Measurements from ENCODE around the gene ACAA1.
"Not testable (repeated sequence)": the region's sequence is repeated elsewhere in the genome, so short reads cannot be mapped to it uniquely, and the experiment has no call there.

The ACAA1 gene

DNA sequence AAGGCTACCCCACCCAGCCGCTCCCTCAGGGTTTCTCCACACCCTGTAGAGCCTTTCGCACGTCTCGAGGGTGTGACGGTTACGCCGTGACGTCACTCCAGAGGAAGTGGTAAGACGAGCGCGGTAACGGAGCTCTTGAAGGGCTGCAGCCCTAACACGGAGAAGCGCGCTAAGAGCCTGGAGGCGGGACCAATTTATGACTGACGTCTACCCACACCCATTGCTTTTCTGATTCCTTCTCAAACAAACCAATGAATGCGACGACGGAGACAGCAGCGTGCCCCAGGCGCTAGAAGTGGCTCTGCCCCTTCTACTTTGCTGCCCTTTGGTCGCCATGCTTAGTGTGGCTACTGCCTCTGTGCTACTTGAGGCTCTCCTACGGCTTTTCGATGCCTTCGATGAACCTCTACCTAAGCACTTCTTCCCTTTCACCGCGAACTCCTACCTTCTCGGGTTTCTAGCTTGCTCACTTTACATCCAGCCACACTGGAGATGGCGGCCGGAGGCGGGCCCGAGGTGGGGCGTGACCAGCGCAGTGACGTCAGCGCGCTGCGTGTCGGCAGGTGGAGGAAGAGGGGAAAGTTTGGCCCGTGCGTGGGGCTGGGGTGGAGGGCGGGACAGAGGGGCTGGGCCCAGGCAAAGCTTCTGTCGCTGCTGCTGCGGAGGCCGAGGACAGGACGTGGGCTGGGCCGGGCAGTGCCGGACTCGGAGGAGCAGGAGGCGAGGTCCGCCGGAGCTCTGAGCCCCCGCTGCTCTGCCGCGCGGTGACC is 28.2 kb upstream of the ACAA1 start, which contains the start of gene OXSR1:
TSS of gene OXSR1 (plus strand) at position 586 of the 770 bp plus-strand sequence. CDS start 340 bp downstream, outside the sequence.
- Histone ChIP-seq H3K9me3 (ENCODE audit: control insufficient read depth, insufficient read depth, low read depth, low read length) (no peaks in the 10 kb centered on the region), H3K27ac (ENCODE audit: low read depth, low read length) (peak within 1 kb of the TSS; percentile 93), H3K4me3 (ENCODE audit: low read depth, low read length) (peak within 1 kb of the TSS; percentile 72), H3K36me3 (ENCODE audit: control insufficient read depth, insufficient read depth, low read length) (no peaks in the 10 kb centered on the region), H3K9ac (ENCODE audit: low read length) (peak within 1 kb of the TSS; percentile 91), H3K4me1 (ENCODE audit: control insufficient read depth, insufficient read depth, low read length) (peaks cover 7% of the 10 kb centered on the region; the same call in 1 of the 2 replicates), H3K27me3 (ENCODE audit: control insufficient read depth, insufficient read depth, low read length) (no peaks in the 10 kb centered on the region)

DNA sequence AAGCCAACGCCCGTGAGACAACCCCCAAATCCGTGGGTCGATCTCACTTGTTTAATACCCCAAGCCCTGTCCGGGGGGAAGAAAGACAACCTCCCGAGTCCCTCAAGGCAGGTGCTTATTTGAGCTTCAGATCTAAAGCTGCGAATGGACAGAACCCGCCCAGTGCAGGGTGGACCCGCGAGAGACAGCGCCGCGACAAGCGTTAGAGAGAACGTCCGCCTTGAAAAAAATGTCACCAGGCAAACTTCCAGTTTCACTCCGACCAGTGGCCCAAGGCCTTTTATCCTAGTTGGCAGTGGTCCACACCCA is 27.7 kb upstream of the ACAA1 start:
- H3K9ac ChIP-seq (ENCODE audit: low read length) = peak overlapping the region; percentile 91
- H3K36me3 ChIP-seq (ENCODE audit: control insufficient read depth, insufficient read depth, low read length) = no peaks in the 10 kb centered on the region
- H3K4me1 ChIP-seq (ENCODE audit: control insufficient read depth, insufficient read depth, low read length) = peaks cover 7% of the 10 kb centered on the region; the same call in 1 of the 2 replicates
- H3K27ac ChIP-seq (ENCODE audit: low read depth, low read length) = no peak overlapping the region; the same call in 1 of the 2 replicates
- no peaks in the 10 kb centered on the region for H3K27me3 ChIP-seq (ENCODE audit: control insufficient read depth, insufficient read depth, low read length)
- no peaks in the 10 kb centered on the region for H3K9me3 ChIP-seq (ENCODE audit: control insufficient read depth, insufficient read depth, low read depth, low read length)
- H3K4me3 ChIP-seq (ENCODE audit: low read depth, low read length) = peak overlapping the region; percentile 72

DNA sequence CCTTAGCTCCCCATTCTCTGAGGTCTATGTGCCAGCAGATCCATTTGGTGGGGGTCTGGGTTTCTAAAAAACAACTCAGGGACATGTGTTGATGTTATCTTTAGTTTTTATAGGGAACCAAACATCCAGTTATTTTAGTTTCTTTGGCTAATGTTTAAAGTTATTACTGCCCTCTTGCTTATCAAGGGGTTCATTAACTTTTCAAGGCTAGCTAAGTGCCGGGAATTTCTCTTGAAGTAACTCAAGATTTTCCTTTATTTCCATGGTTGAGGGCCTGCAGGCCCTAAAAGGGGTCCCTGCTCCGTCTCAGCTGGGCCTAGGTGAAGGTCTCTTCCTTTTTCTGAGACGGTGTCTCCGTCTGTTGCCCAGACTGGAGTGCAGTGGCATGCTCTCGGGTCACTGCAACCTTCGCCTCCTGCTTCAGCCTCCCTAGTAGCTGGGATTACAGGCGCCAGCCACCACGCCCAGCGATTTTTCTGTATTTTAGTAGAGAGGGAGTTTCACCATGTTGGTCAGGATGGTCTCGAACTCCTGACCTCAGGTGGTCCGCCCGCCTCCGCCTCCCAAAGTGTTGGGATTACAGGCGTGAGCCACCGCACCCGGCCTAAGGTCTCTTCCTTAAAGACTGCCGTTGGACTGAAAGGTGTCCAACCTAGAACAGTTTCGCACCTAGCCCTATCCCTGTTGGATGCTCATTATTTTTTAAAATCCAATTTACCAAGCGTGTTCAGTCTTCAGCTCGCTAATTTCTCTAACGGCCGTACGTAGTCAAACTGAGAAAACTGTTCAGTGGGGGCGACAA is 27.1 kb upstream of the ACAA1 start:
- no peak overlapping the region; the same call in 1 of the 2 replicates for H3K27ac ChIP-seq (ENCODE audit: low read depth, low read length)

DNA sequence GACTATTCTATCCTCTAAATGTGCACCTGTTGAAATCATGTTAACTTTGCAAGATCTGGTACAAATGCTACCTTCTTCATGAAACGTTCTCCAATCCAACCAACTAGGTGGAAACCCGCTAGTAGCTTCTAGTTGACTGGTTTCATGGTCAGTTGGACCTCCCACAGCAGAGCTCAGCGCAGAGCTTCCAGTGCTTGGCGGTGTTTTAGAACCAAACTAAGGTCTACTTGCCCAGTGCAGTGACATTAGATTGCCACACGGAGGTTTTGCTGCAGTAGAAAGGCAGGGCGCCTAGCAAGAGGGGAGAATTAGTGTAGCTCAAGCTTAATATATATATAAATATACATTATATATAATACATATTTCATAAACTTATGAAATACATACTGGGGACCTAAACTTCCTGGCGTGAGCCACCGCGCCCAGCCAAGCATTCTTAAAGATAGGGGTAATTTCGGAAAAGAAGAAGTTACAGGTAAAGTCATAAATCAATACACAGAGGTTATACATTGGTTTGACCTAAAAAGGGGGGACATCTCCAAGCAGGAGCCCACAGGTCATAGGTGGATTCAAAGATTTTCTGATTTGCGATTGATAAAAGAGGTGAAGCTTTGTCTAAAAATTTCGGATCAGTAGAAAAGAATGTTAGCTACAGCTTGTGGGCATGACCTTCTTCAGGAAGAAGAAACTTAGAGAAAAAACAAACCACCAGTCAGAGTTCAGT is 26.4 kb upstream of the ACAA1 start:
- H3K27me3 ChIP-seq (ENCODE audit: control insufficient read depth, insufficient read depth, low read length) = no peaks in the 10 kb centered on the region
- no peak overlapping the region for H3K27ac ChIP-seq (ENCODE audit: low read depth, low read length)
- H3K9ac ChIP-seq (ENCODE audit: low read length) = no peak overlapping the region
- no peaks in the 10 kb centered on the region for H3K36me3 ChIP-seq (ENCODE audit: control insufficient read depth, insufficient read depth, low read length)
- H3K4me1 ChIP-seq (ENCODE audit: control insufficient read depth, insufficient read depth, low read length) = peaks cover 7% of the 10 kb centered on the region; the same call in 1 of the 2 replicates
- H3K9me3 ChIP-seq (ENCODE audit: control insufficient read depth, insufficient read depth, low read depth, low read length) = no peaks in the 10 kb centered on the region
- H3K4me3 ChIP-seq (ENCODE audit: low read depth, low read length) = no peak overlapping the region

More for the DNA sequence above, 27.1 kb upstream of the ACAA1 start:
- no peaks in the 10 kb centered on the region for H3K36me3 ChIP-seq (ENCODE audit: control insufficient read depth, insufficient read depth, low read length)
- peak overlapping the region; percentile 91 for H3K9ac ChIP-seq (ENCODE audit: low read length)
- H3K4me1 ChIP-seq (ENCODE audit: control insufficient read depth, insufficient read depth, low read length) = peaks cover 7% of the 10 kb centered on the region; the same call in 1 of the 2 replicates
- H3K27me3 ChIP-seq (ENCODE audit: control insufficient read depth, insufficient read depth, low read length) = no peaks in the 10 kb centered on the region
- no peaks in the 10 kb centered on the region for H3K9me3 ChIP-seq (ENCODE audit: control insufficient read depth, insufficient read depth, low read depth, low read length)
- H3K4me3 ChIP-seq (ENCODE audit: low read depth, low read length) = peak overlapping the region; percentile 72

DNA sequence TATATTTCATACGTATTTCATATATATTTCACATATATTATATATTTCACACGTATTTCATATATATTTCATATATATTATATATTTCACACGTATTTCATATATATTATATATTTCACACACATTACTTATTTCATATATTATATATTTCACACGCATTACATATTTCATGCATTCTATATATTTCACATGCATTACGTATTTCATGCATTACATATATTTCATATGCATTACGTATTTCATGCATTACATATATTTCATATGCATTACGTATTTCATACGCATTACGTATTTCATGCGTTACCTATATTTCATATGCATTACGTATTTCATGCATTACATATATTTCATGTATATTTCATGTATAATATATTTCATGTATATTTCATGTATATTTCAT is 23.8 kb upstream of the ACAA1 start:
- not testable (repeated sequence) for H3K4me3 ChIP-seq (ENCODE audit: low read depth, low read length); H3K9ac ChIP-seq (ENCODE audit: low read length); H3K9me3 ChIP-seq (ENCODE audit: control insufficient read depth, insufficient read depth, low read depth, low read length); H3K27ac ChIP-seq (ENCODE audit: low read depth, low read length); H3K27me3 ChIP-seq (ENCODE audit: control insufficient read depth, insufficient read depth, low read length); H3K4me1 ChIP-seq (ENCODE audit: control insufficient read depth, insufficient read depth, low read length); H3K36me3 ChIP-seq (ENCODE audit: control insufficient read depth, insufficient read depth, low read length)

DNA sequence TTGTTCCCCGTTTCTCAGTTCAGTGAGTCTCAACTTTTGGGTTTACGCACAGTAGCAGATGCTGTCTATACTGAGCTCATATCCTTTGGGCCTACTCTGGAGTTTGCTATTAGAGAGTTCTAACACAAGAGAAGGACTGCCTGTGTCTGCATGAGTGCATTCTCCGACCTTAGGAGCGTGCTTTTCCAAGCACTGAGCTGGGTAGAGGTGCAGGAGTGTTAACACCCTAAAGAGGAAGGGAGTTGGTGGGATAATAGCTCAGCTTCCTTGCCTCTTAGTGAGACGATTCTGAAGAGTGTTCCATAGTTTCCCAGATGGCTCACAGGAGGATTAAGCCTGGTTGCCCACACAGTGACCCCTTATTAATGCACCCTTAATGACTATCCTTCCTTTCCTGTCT is 21.5 kb upstream of the ACAA1 start:
- no peak overlapping the region for H3K27ac ChIP-seq (ENCODE audit: low read depth, low read length)
- H3K9ac ChIP-seq (ENCODE audit: low read length) = no peak overlapping the region
- no peak overlapping the region for H3K4me3 ChIP-seq (ENCODE audit: low read depth, low read length)
- H3K27me3 ChIP-seq (ENCODE audit: control insufficient read depth, insufficient read depth, low read length) = no peaks in the 10 kb centered on the region
- 0 out of 2 replicates have a peak, but pooled peaks cover 2% of the 10 kb centered on the region for H3K4me1 ChIP-seq (ENCODE audit: control insufficient read depth, insufficient read depth, low read length)
- no peaks in the 10 kb centered on the region for H3K36me3 ChIP-seq (ENCODE audit: control insufficient read depth, insufficient read depth, low read length)
- no peaks in the 10 kb centered on the region for H3K9me3 ChIP-seq (ENCODE audit: control insufficient read depth, insufficient read depth, low read depth, low read length)

DNA sequence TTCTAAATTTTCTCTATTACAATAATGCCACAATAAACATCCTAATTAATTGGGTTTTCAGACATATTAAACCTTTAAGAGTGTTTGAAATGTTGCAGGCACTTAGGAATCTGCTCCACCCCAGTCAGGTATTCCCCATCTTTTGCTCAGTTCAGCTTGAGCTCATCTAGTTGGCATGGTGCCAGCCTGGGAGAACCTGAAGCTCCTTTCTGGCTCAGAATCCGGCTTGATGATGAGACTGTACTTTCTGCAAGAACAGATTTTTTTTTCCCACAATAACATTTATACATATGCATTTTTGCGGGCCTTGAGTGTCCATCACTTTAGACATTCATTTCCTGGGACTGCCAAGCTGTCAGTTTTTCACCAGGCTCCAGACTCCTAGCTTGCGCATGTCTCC is 20.7 kb upstream of the ACAA1 start:
- no peak overlapping the region for H3K27ac ChIP-seq (ENCODE audit: low read depth, low read length)
- no peaks in the 10 kb centered on the region for H3K9me3 ChIP-seq (ENCODE audit: control insufficient read depth, insufficient read depth, low read depth, low read length)
- no peaks in the 10 kb centered on the region for H3K27me3 ChIP-seq (ENCODE audit: control insufficient read depth, insufficient read depth, low read length)
- H3K4me1 ChIP-seq (ENCODE audit: control insufficient read depth, insufficient read depth, low read length) = 0 out of 2 replicates have a peak, but pooled peaks cover 2% of the 10 kb centered on the region
- no peaks in the 10 kb centered on the region for H3K36me3 ChIP-seq (ENCODE audit: control insufficient read depth, insufficient read depth, low read length)
- H3K4me3 ChIP-seq (ENCODE audit: low read depth, low read length) = no peak overlapping the region
- no peak overlapping the region for H3K9ac ChIP-seq (ENCODE audit: low read length)

DNA sequence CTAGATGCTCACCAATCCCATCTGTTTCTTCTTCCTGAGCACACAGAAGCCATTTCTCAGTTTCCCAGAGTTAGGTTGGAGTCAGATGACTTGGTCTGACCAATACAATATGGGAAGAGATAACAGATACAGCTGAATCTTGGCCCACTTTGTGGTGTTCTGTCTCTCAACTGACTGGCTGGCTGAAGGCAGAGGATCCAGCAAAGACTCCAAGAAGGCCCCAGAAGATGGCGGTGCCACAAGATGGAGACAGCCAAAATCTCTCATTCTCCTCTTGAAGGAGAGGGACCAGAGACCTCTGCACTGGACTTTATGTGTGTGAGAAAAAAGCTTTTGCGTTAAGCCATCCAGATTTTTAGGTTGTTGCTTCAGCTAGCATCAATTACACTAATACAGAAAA is 20.2 kb upstream of the ACAA1 start:
- no peak overlapping the region for H3K4me3 ChIP-seq (ENCODE audit: low read depth, low read length)
- H3K9ac ChIP-seq (ENCODE audit: low read length) = no peak overlapping the region
- no peaks in the 10 kb centered on the region for H3K36me3 ChIP-seq (ENCODE audit: control insufficient read depth, insufficient read depth, low read length)
- no peaks in the 10 kb centered on the region for H3K9me3 ChIP-seq (ENCODE audit: control insufficient read depth, insufficient read depth, low read depth, low read length)
- 0 out of 2 replicates have a peak, but pooled peaks cover 2% of the 10 kb centered on the region for H3K4me1 ChIP-seq (ENCODE audit: control insufficient read depth, insufficient read depth, low read length)
- no peak overlapping the region for H3K27ac ChIP-seq (ENCODE audit: low read depth, low read length)
- no peaks in the 10 kb centered on the region for H3K27me3 ChIP-seq (ENCODE audit: control insufficient read depth, insufficient read depth, low read length)

DNA sequence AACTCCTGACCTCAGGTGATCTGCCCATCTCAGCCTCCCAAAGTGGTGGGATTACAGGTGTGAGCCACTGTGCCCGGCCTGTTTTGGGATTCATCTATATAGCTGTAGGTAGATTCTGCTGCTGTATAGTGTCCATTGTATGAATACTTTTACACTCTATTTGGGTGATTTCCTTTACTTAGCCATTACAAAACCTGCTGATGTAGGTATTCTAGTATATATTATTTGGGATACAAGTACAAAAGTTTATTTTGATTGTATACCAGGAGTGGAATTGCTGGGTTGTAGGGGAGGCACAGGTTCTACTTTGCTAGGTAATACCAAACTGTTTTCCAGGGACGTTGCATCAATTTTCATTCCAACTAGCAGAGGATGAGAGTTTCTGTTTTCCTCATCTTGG is 18.9 kb upstream of the ACAA1 start:
- Histone ChIP-seq H3K27me3 (ENCODE audit: control insufficient read depth, insufficient read depth, low read length) (no peaks in the 10 kb centered on the region), H3K27ac (ENCODE audit: low read depth, low read length) (no peak overlapping the region), H3K4me1 (ENCODE audit: control insufficient read depth, insufficient read depth, low read length) (0 out of 2 replicates have a peak, but pooled peaks cover 2% of the 10 kb centered on the region), H3K9me3 (ENCODE audit: control insufficient read depth, insufficient read depth, low read depth, low read length) (no peaks in the 10 kb centered on the region), H3K36me3 (ENCODE audit: control insufficient read depth, insufficient read depth, low read length) (no peaks in the 10 kb centered on the region), H3K9ac (ENCODE audit: low read length) (no peak overlapping the region), H3K4me3 (ENCODE audit: low read depth, low read length) (no peak overlapping the region)

DNA sequence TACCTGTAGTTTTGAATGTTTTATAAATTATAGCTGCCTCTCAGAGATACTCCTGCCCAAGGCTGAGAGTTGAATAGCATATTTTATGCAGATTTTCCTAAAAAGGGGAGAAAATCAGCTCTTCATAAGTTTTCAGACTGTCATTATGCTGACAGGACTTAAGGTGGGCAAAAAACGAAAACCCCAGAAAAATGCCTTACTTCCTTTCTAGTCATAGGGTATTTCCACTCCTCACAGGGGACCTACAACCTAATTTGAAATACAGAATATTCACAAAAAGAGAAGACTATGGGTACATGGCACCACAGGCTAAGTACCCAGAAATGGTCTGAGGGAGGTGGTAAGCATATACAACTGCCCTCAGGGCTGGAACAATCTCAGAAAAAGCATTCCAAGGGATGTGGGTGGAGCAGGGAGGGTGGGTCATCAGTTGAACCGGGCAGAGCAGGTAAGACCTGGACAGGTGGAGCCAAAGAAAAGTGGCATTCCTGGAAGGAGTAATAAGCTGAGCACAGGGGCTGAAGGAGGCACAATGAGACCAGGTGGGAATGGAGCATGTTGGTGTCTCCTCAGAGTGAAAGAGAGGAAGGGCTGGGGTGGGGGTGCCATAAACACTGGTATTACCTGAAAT is 17.8 kb upstream of the ACAA1 start:
- Histone ChIP-seq H3K36me3 (ENCODE audit: control insufficient read depth, insufficient read depth, low read length) (no peaks in the 10 kb centered on the region), H3K4me3 (ENCODE audit: low read depth, low read length) (no peak overlapping the region), H3K9ac (ENCODE audit: low read length) (no peak overlapping the region), H3K27ac (ENCODE audit: low read depth, low read length) (no peak overlapping the region), H3K4me1 (ENCODE audit: control insufficient read depth, insufficient read depth, low read length) (0 out of 2 replicates have a peak, but pooled peaks cover 2% of the 10 kb centered on the region), H3K9me3 (ENCODE audit: control insufficient read depth, insufficient read depth, low read depth, low read length) (no peaks in the 10 kb centered on the region), H3K27me3 (ENCODE audit: control insufficient read depth, insufficient read depth, low read length) (no peaks in the 10 kb centered on the region)
